Chondrocyte (in vitro differentiated cells): ENCODE data around the gene AGBL1. TPM values are rescaled to one million over a fixed set of nuclear protein-coding genes. Genes with fewer than 3 reads are reported as not detected.

Source experiments
- DNase-seq: peaks from one replicate; pipeline ENCODE4 v3.0.0; 2021; ENCODE audit warnings: mixed read lengths, low spot score
- H3K27ac Mint-ChIP-seq: one replicate; pipeline ENCODE4 v1.8.0; 2021; ENCODE audit warnings: mild to moderate bottlenecking, moderate library complexity, mixed read lengths; ENCODE audit not compliant: unreplicated experiment
- H3K27me3 Mint-ChIP-seq: 2 replicates; pipeline ENCODE4 v1.8.0; 2021; ENCODE audit warnings: low read depth, mixed read lengths
- H3K36me3 Mint-ChIP-seq: 2 replicates; pipeline ENCODE4 v1.8.0; 2021; ENCODE audit warnings: low read depth, mixed read lengths
- H3K4me1 Mint-ChIP-seq: 2 replicates; pipeline ENCODE4 v1.8.0; 2021; ENCODE audit warnings: low read depth, mild to moderate bottlenecking, mixed read lengths
- H3K4me3 Mint-ChIP-seq: one replicate; pipeline ENCODE4 v1.8.0; 2021; ENCODE audit warnings: mild to moderate bottlenecking, moderate library complexity, mixed read lengths; ENCODE audit not compliant: unreplicated experiment
- H3K9me3 Mint-ChIP-seq: 2 replicates; pipeline ENCODE4 v1.8.0; 2021; ENCODE audit warnings: low read depth, mixed read lengths
- CTCF ChIP-seq: fragments of 200-600 bp; sonication (generic); IDR thresholded peaks from 2 replicates; pipeline ENCODE4 v1.5.0; 2021; ENCODE audit warnings: antibody characterized with exemption, mild to moderate bottlenecking, moderate library complexity
- total RNA-seq: library from RNA; stranded (reverse); gene quantifications from 3 replicates; pipeline ENCODE4 v1.2.1, GENCODE V29; 2021

The AGBL1 gene
- total RNA-seq, 1 donor from 2014 or later, result not detected

GRCh38 chr15:86834115-86834863, 754.6 kb downstream of the AGBL1 start:
- Mint-ChIP-seq H3K9me3 (peaks cover 16% of the 10 kb centered on the region), H3K27ac (no peak overlapping the region), H3K27me3 (no peaks in the 10 kb centered on the region), H3K36me3 (no peaks in the 10 kb centered on the region), H3K4me3 (no peak overlapping the region), H3K4me1 (no peaks in the 10 kb centered on the region)
- no peak for DNase-seq
- no peak for TF ChIP-seq CTCF

- H3K27ac Mint-ChIP-seq, result no peak overlapping the region
- peaks cover 9% of the 10 kb centered on the region for H3K9me3 Mint-ChIP-seq
- no peaks in the 10 kb centered on the region for H3K4me1 Mint-ChIP-seq
- DNase-seq, result no peak
- no peaks in the 10 kb centered on the region for H3K27me3 Mint-ChIP-seq
- TF ChIP-seq CTCF, result no peak
- H3K4me3 Mint-ChIP-seq, result no peak overlapping the region
- no peaks in the 10 kb centered on the region for H3K36me3 Mint-ChIP-seq
These were observed 757.8 kb downstream of the AGBL1 start for GRCh38 chr15:86837294-86838061.

GRCh38 chr15:86839502-86839901, 759.8 kb downstream of the AGBL1 start:
- DNase-seq, result no peak
- no peak for TF ChIP-seq CTCF
- Mint-ChIP-seq H3K4me1 (no peaks in the 10 kb centered on the region), H3K27ac (no peak overlapping the region), H3K9me3 (peaks cover 3% of the 10 kb centered on the region), H3K4me3 (no peak overlapping the region), H3K36me3 (no peaks in the 10 kb centered on the region), H3K27me3 (no peaks in the 10 kb centered on the region)

- no peaks in the 10 kb centered on the region for H3K36me3 Mint-ChIP-seq
- no peaks in the 10 kb centered on the region for H3K27me3 Mint-ChIP-seq
- no peak overlapping the region for H3K27ac Mint-ChIP-seq
- no peak for DNase-seq
- H3K4me1 Mint-ChIP-seq, result no peaks in the 10 kb centered on the region
- H3K4me3 Mint-ChIP-seq, result no peak overlapping the region
- peaks cover 3% of the 10 kb centered on the region for H3K9me3 Mint-ChIP-seq
- TF ChIP-seq CTCF, result no peak
These were observed 761.3 kb downstream of the AGBL1 start for GRCh38 chr15:86840996-86841395.

- DNase-seq, result no peak
- Mint-ChIP-seq H3K4me3 (no peak overlapping the region), H3K36me3 (no peaks in the 10 kb centered on the region), H3K4me1 (no peaks in the 10 kb centered on the region), H3K27me3 (no peaks in the 10 kb centered on the region), H3K9me3 (peaks cover 6% of the 10 kb centered on the region), H3K27ac (no peak overlapping the region)
- TF ChIP-seq CTCF, result no peak
These were observed 762.5 kb downstream of the AGBL1 start for GRCh38 chr15:86842199-86842598.
